ENCODE data around the gene PCSK7. TPM values are rescaled to one million over a fixed set of nuclear protein-coding genes. Genes with fewer than 3 reads are reported as not detected.

PCSK7 gene
- total RNA-seq, 1 experiment from 2014 or later: 132 TPM

GRCh38 chr11:117203069-117203407 lies 28.8 kb downstream of the PCSK7 start:
- Mint-ChIP-seq H3K4me1 (ENCODE audit: low read depth, unreplicated experiment) (peaks cover 26% of the 10 kb centered on the region), H3K36me3 (ENCODE audit: insufficient read depth, unreplicated experiment) (peaks cover 50% of the 10 kb centered on the region), H3K4me3 (ENCODE audit: unreplicated experiment) (no peak overlapping the region), H3K9me3 (ENCODE audit: unreplicated experiment) (no peaks in the 10 kb centered on the region), H3K27ac (ENCODE audit: unreplicated experiment) (peak overlapping the region; percentile 54), H3K27me3 (ENCODE audit: insufficient read depth, unreplicated experiment) (no peaks in the 10 kb centered on the region)
- Histone ChIP-seq H3K36me3 (ENCODE audit: control insufficient read depth, insufficient read depth, low read length) (no peaks in the 10 kb centered on the region), H3K4me1 (peaks cover 25% of the 10 kb centered on the region), H3K4me3 (ENCODE audit: low read depth, low read length) (no peak overlapping the region), H3K27me3 (replicated peaks; ENCODE audit: control insufficient read depth, insufficient read depth, low read length) (no peaks in the 10 kb centered on the region), H3K9me3 (no peaks in the 10 kb centered on the region)
- BruUV-seq (replicated peaks): no TSS peak
- intact Hi-C loops (cut with micrococcal nuclease; ENCODE audit: unreplicated experiment): no loop called here
- POLR2A ChIA-PET: interaction anchor here (1.3 to 1.4 kb wide), 2 partner anchors 10 to 24 kb away, joined by 3 to 6 read pairs; partner anchors contain the start of gene SIDT2
- DNase-seq: no peak
- TF ChIP-seq CTCF (IDR thresholded peaks at IDR 0.05; ENCODE audit: insufficient read depth in 1 of 2, low read depth in 1 of 2, low read length in 1 of 2, severe bottlenecking in 1 of 2, unreplicated experiment in 1 of 2): no peak
- CTCF ChIA-PET: no interaction called here

GRCh38 chr11:117202386-117203068 lies 29.3 kb downstream of the PCSK7 start:
- CTCF ChIA-PET: no interaction called here
- no peak for DNase-seq
- no TSS peak for BruUV-seq (replicated peaks)
- Mint-ChIP-seq H3K27ac (ENCODE audit: unreplicated experiment) (peak overlapping the region; percentile 54), H3K4me3 (ENCODE audit: unreplicated experiment) (no peak overlapping the region), H3K36me3 (ENCODE audit: insufficient read depth, unreplicated experiment) (peaks cover 55% of the 10 kb centered on the region), H3K9me3 (ENCODE audit: unreplicated experiment) (no peaks in the 10 kb centered on the region), H3K4me1 (ENCODE audit: low read depth, unreplicated experiment) (peaks cover 31% of the 10 kb centered on the region), H3K27me3 (ENCODE audit: insufficient read depth, unreplicated experiment) (no peaks in the 10 kb centered on the region)
- Histone ChIP-seq H3K9me3 (no peaks in the 10 kb centered on the region), H3K4me1 (peaks cover 30% of the 10 kb centered on the region), H3K27me3 (replicated peaks; ENCODE audit: control insufficient read depth, insufficient read depth, low read length) (no peaks in the 10 kb centered on the region), H3K36me3 (ENCODE audit: control insufficient read depth, insufficient read depth, low read length) (no peaks in the 10 kb centered on the region), H3K4me3 (ENCODE audit: low read depth, low read length) (no peak overlapping the region)
- no peak for TF ChIP-seq CTCF (IDR thresholded peaks at IDR 0.05; ENCODE audit: insufficient read depth in 1 of 2, low read depth in 1 of 2, low read length in 1 of 2, severe bottlenecking in 1 of 2, unreplicated experiment in 1 of 2)
- intact Hi-C loops (cut with micrococcal nuclease; ENCODE audit: unreplicated experiment): no loop called here
- POLR2A ChIA-PET: interaction anchor here (1.3 to 1.4 kb wide), 2 partner anchors 10 to 24 kb away, joined by 3 to 6 read pairs; partner anchors contain the start of gene SIDT2

- Histone ChIP-seq H3K4me3 (ENCODE audit: low read depth, low read length) (no peak overlapping the region), H3K36me3 (ENCODE audit: control insufficient read depth, insufficient read depth, low read length) (no peaks in the 10 kb centered on the region), H3K27me3 (replicated peaks; ENCODE audit: control insufficient read depth, insufficient read depth, low read length) (no peaks in the 10 kb centered on the region), H3K4me1 (peaks cover 37% of the 10 kb centered on the region), H3K9me3 (no peaks in the 10 kb centered on the region)
- DNase-seq: no peak
- H3K27ac Mint-ChIP-seq (ENCODE audit: unreplicated experiment): peak overlapping the region; percentile 86
- H3K27me3 Mint-ChIP-seq (ENCODE audit: insufficient read depth, unreplicated experiment): no peaks in the 10 kb centered on the region
- BruUV-seq (replicated peaks): no TSS peak
- H3K4me3 Mint-ChIP-seq (ENCODE audit: unreplicated experiment): no peak overlapping the region
- H3K4me1 Mint-ChIP-seq (ENCODE audit: low read depth, unreplicated experiment): peaks cover 34% of the 10 kb centered on the region
- H3K36me3 Mint-ChIP-seq (ENCODE audit: insufficient read depth, unreplicated experiment): peaks cover 59% of the 10 kb centered on the region
- intact Hi-C loops (cut with micrococcal nuclease; ENCODE audit: unreplicated experiment): no loop called here
- no peak for TF ChIP-seq CTCF (IDR thresholded peaks at IDR 0.05; ENCODE audit: insufficient read depth in 1 of 2, low read depth in 1 of 2, low read length in 1 of 2, severe bottlenecking in 1 of 2, unreplicated experiment in 1 of 2)
- ChIA-PET POLR2A (no interaction called here), CTCF (no interaction called here)
- H3K9me3 Mint-ChIP-seq (ENCODE audit: unreplicated experiment): no peaks in the 10 kb centered on the region
Observed at GRCh38 chr11:117201658-117202305, 30.1 kb downstream of the PCSK7 start.

Measured in Caco-2 (cell line).